A673 (cell line): ENCODE data around the gene NUDT3. TPM values are rescaled to one million over a fixed set of nuclear protein-coding genes. Genes with fewer than 3 reads are reported as not detected.
"Not testable (repeated sequence)": the region's sequence is repeated elsewhere in the genome, so short reads cannot be mapped to it uniquely, and the experiment has no call there.

ENCODE experiments used
- BruUV-seq: library from RNA; stranded (reverse); fragments of 400-500 nt; replicated peaks from 2 replicates; lab custom pipeline; 2021; lab: Mats Ljungman, UMichigan
- CTCF ChIA-PET: fragments of 300-600 bp; sonication (Branson Sonifier 250); formaldehyde crosslinking; loops from one replicate; lab custom pipeline; 2022; ENCODE audit warnings: antibody characterized with exemption; lab: Charles Lee
- POLR2A ChIA-PET: fragments of 300-600 bp; sonication (Branson Sonifier 250); formaldehyde crosslinking; loops from one replicate; lab custom pipeline; 2022; ENCODE audit warnings: antibody characterized with exemption; ENCODE audit not compliant: low non-redundant PET; lab: Charles Lee
- DNase-seq: peaks from one replicate; pipeline ENCODE4 v3.0.0-alpha.2; 2015; ENCODE audit warnings: low spot score
- H3K27ac ChIP-seq: fragments of 200-600 bp; sonication (generic); 2 replicates; pipeline ENCODE4 v1.5.1; 2016; ENCODE audit warnings: mixed run types, low read depth, mild to moderate bottlenecking, mixed read lengths, antibody characterized with exemption, low read length; ENCODE audit not compliant: poor library complexity, severe bottlenecking
- H3K27me3 ChIP-seq: fragments of 200-600 bp; sonication (generic); replicated peaks from 2 replicates; pipeline ENCODE4 v1.6.1; 2017; ENCODE audit warnings: mixed run types, low read depth, mild to moderate bottlenecking, mixed read lengths, antibody characterized with exemption, low read length; ENCODE audit not compliant: insufficient read depth, poor library complexity
- H3K36me3 ChIP-seq: fragments of 200-600 bp; sonication (generic); 2 replicates; pipeline ENCODE4 v1.6.1; 2016; ENCODE audit warnings: mixed run types, mild to moderate bottlenecking, mixed read lengths, antibody characterized with exemption, low read length; ENCODE audit not compliant: insufficient read depth, poor library complexity, severe bottlenecking
- H3K4me1 ChIP-seq: fragments of 200-600 bp; sonication (generic); 2 replicates; pipeline ENCODE4 v1.6.1; 2017; ENCODE audit warnings: mixed run types, mild to moderate bottlenecking, mixed read lengths, antibody characterized with exemption, low read length; ENCODE audit not compliant: insufficient read depth, poor library complexity, severe bottlenecking
- H3K4me3 ChIP-seq: fragments of 200-600 bp; sonication (generic); 2 replicates; pipeline ENCODE4 v1.5.1; 2016; ENCODE audit warnings: low read depth, mixed run types, mild to moderate bottlenecking, mixed read lengths, low read length; ENCODE audit not compliant: poor library complexity, severe bottlenecking
- H3K9me3 ChIP-seq: fragments of 200-600 bp; sonication (generic); 2 replicates; pipeline ENCODE4 v1.6.1; 2016; ENCODE audit warnings: mixed run types, low read depth, mild to moderate bottlenecking, mixed read lengths, antibody characterized with exemption, low read length; ENCODE audit not compliant: poor library complexity, severe bottlenecking
- EZH2 ChIP-seq: fragments of 200-600 bp; sonication (generic); IDR thresholded peaks from 2 replicates; pipeline ENCODE4 v1.6.1; 2017; ENCODE audit warnings: borderline replicate concordance, low read depth, mild to moderate bottlenecking, mixed read lengths, antibody characterized with exemption, low read length; ENCODE audit not compliant: poor library complexity, severe bottlenecking
- intact Hi-C: fragments of 100-400 bp; cut with micrococcal nuclease; formaldehyde crosslinking; loops from one replicate; pipeline ENCODE4 v1.10.0; 2022; ENCODE audit not compliant: unreplicated experiment
- total RNA-seq: library from RNA; stranded (reverse); gene quantifications from 2 replicates; pipeline ENCODE4 v1.2.3, GENCODE V29; 2021
- TF ChIP-seq, protein P1 (sequence below): fragments of 300-800, 200-600 bp; sonication (generic); conservative IDR thresholded peaks from 2 replicates; pipeline ENCODE4 v1.5.1; 2017; ENCODE audit warnings: low read depth, mild to moderate bottlenecking, antibody characterized with exemption, low read length, moderate library complexity, mixed read lengths

NUDT3 gene
- total RNA-seq, 1 experiment from 2014 or later: 34.1 TPM

DNA sequence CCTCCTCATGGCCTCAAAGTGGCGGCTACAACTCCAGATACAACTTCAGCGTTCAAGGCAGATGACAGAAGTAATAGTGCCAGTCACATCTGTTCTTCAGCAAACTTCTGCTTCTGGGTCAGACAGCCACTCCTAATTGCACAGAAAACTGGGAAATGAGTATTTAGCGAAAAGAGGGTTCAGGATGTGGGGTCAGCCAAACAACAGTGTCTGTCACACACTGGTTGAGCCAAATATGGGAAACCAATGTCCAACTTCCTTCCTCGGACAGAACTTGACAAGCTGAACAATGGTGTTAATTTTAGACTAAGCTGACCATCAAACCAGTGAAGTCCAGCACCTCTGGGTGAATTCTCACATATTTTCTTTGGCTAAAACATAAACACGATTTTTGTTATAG is 22.1 kb downstream of the NUDT3 start:
- H3K9me3 ChIP-seq: no peaks in the 10 kb centered on the region
- DNase-seq: no peak
- no peak overlapping the region for H3K27ac ChIP-seq
- TF ChIP-seq, protein P1, sequence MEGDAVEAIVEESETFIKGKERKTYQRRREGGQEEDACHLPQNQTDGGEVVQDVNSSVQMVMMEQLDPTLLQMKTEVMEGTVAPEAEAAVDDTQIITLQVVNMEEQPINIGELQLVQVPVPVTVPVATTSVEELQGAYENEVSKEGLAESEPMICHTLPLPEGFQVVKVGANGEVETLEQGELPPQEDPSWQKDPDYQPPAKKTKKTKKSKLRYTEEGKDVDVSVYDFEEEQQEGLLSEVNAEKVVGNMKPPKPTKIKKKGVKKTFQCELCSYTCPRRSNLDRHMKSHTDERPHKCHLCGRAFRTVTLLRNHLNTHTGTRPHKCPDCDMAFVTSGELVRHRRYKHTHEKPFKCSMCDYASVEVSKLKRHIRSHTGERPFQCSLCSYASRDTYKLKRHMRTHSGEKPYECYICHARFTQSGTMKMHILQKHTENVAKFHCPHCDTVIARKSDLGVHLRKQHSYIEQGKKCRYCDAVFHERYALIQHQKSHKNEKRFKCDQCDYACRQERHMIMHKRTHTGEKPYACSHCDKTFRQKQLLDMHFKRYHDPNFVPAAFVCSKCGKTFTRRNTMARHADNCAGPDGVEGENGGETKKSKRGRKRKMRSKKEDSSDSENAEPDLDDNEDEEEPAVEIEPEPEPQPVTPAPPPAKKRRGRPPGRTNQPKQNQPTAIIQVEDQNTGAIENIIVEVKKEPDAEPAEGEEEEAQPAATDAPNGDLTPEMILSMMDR: no peak
- TF ChIP-seq EZH2: no peak
- no peaks in the 10 kb centered on the region for H3K27me3 ChIP-seq
- ChIA-PET POLR2A (no interaction called here), CTCF (no interaction called here)
- no TSS peak for BruUV-seq
- H3K4me1 ChIP-seq: no peaks in the 10 kb centered on the region
- intact Hi-C loops: no loop called here
- H3K4me3 ChIP-seq: no peak overlapping the region
- no peaks in the 10 kb centered on the region for H3K36me3 ChIP-seq

DNA sequence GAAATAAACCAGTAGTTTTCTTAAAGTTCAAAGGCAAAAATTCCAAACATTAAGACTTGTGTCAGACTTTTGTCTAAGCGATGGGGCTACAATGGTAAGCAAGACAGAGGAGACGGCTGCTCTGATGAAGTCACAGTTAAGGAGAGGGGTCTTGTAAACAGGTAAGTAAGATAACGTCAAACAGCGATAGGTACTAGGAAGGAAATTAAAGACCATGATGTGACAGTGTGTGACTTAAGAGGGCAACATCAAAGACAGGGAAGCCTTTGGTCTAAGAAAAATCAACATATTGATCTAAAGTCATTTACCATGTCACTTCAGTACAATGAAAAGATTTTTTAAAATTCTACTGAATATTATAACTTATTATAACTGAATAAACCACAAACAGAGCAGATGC is 23.1 kb downstream of the NUDT3 start:
- CTCF ChIA-PET: no interaction called here
- POLR2A ChIA-PET: no interaction called here
- no peaks in the 10 kb centered on the region for H3K4me1 ChIP-seq
- BruUV-seq: no TSS peak
- DNase-seq: no peak
- no peak overlapping the region for H3K27ac ChIP-seq
- H3K4me3 ChIP-seq: no peak overlapping the region
- no peaks in the 10 kb centered on the region for H3K9me3 ChIP-seq
- H3K27me3 ChIP-seq: no peaks in the 10 kb centered on the region
- H3K36me3 ChIP-seq: no peaks in the 10 kb centered on the region
- no peak for TF ChIP-seq EZH2
- TF ChIP-seq, protein P1: no peak
- intact Hi-C loops: no loop called here

DNA sequence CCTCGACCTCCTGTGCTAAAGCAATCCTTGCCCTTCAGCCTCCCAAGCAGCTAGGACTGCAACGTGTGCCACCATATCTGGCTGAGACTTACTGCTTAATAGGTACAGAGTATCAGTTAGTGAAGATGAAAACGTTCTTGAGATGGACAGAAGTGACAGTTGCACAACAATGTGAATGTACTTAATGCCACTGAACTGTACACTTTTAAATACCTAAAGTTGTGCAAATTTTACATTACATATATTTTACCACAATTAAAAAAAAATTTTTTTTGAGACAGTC is 25.9 kb downstream of the NUDT3 start:
- DNase-seq: no peak
- no peaks in the 10 kb centered on the region for H3K4me1 ChIP-seq
- TF ChIP-seq, protein P1: no peak
- TF ChIP-seq EZH2: no peak
- intact Hi-C loops: no loop called here
- no peaks in the 10 kb centered on the region for H3K9me3 ChIP-seq
- H3K27ac ChIP-seq: no peak overlapping the region
- no peak overlapping the region for H3K4me3 ChIP-seq
- no peaks in the 10 kb centered on the region for H3K36me3 ChIP-seq
- no TSS peak for BruUV-seq
- POLR2A ChIA-PET: no interaction called here
- CTCF ChIA-PET: no interaction called here
- no peaks in the 10 kb centered on the region for H3K27me3 ChIP-seq

DNA sequence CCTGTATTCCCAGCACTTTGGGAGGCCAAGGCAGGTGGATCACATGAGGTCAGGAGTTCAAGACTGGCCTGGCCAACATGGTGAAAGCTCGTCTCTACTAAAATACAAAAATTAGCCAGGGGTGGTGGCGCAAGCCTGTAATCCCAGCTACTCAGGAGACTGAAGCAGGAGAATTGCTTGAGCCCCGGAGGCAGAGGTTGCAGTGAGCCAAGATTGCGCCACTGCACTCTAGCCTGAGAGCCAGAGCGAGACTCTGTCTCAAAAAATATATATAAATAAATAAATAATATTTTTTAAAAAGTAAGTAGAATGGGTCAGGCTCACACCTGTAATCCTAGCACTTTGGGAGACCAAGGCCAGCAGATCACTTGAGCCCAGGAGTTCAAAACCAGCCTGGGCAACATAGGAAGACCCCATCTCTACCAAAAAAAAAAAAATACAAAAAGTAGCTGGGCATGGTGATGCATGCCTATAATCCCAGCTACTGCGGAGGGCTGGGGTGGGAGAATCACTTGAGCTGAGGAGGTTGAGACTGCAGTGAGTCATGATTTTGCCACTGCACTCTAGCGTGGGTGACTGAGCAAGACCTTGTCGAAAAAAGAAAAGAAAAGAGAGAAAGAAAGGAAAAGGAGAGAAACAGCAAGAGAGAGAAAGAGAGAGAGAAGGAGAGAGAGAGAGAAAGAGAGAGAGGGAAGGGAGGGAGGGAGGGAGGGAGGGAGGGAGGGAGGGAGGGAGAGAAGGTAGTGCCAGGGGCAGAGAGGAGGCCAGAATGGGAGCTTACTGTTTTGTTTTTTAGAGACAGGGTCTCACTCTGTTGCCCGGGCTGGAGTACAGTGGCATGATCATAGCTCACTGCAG is 26.5 kb downstream of the NUDT3 start:
- POLR2A ChIA-PET, H3K9me3 ChIP-seq, BruUV-seq, H3K4me3 ChIP-seq, H3K27ac ChIP-seq, CTCF ChIA-PET, H3K4me1 ChIP-seq, H3K36me3 ChIP-seq, H3K27me3 ChIP-seq: not testable (repeated sequence)
- peak; percentile 49 for DNase-seq
- intact Hi-C loops: loop anchor here (1.0 kb wide), 1 partner anchor 7 kb away; no protein-coding TSS in a partner anchor

DNA sequence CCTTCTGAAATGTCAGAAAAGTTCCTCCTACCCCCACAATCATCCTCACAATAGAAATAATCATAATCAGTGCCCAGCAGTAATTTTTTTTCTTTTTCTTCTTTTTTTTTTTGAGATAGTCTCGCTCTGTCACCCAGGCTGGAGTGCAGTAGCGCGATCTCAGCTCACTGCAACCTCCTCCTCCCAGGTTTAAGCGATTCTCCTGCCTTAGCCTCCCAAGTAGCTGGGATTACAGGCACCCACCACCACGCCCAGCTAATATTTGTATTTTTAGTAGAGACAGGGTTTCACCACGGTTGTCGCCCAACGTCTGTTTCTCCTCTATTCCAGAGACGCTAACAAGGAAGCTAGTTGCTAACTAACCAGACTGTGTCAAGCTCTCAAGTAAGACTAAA is 28.8 kb downstream of the NUDT3 start:
- BruUV-seq, intact Hi-C loops, H3K27ac ChIP-seq, POLR2A ChIA-PET, H3K9me3 ChIP-seq, CTCF ChIA-PET, H3K27me3 ChIP-seq, DNase-seq, H3K36me3 ChIP-seq, H3K4me3 ChIP-seq: not testable (repeated sequence)
- peaks cover 12% of the 10 kb centered on the region for H3K4me1 ChIP-seq
